Peyer's patch (tissue), 4 donors: ENCODE results near the gene GALNT9.

ENCODE experiments used
- POLR2A ChIP-seq, 2 donors: fragments of 450-650 bp; IDR thresholded peaks; one replicate each; pipeline ENCODE4 v1.5.1; 2017; ENCODE audit warnings: antibody characterized with exemption in 2 of 2, mild to moderate bottlenecking in 2 of 2, moderate library complexity in 2 of 2
- TF ChIP-seq, protein P1 (sequence below), 6 experiments: fragments of 450-650 bp in 4 of 6; fragments of 200-600 bp in 2 of 6; sonication (generic) in 1 of 6; IDR thresholded peaks; one replicate each; pipeline ENCODE4 v1.5.1; 2017 to 2019; ENCODE audit warnings: antibody characterized with exemption in 6 of 6, mild to moderate bottlenecking in 3 of 6, moderate library complexity in 1 of 6

DNA sequence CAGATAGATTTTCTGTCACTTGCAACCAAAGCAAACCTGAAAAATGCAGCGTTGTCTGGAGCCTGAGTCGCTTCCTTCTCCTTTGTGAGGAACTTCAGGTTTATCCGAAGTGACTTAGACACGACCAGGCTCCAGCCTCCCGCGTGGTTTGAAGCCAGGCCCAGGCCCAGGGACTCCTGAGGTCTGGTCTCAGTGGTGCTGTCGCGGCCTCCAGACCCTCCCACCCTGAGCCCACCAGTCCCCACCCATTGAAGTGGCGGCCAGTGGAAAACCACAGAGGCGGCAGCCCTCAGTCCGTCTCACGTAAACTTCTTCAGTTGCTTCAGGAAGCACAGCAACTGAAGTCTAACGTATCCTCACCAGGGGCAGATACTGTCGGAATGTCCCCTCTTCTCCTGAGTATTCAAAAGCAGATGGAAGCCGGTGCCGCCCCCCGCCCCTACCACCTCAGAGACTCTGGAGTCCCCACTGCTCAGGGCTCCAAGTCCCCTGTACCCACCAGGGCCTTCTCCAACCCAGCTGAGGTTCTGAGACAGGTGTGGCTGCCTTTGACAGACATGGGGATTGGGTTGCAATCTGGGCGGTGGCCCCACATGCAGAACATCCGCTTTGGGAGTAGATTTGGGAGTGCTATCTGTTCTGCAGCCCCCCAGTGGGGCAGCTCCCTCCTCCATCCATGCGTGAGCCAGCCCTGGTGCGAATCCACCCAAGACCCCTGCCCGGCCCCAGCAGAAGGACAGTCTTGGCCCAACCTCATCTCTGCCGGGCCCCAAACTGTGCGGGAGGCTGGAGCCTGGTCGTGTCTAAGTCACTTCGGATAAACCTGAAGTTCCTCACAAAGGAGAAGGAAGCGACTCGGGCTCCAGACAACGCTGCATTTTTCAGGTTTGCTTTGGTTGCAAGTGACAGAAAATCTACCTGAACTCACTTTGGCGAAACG lies 26.6 kb upstream of the GALNT9 start:
- TF ChIP-seq, protein P1, sequence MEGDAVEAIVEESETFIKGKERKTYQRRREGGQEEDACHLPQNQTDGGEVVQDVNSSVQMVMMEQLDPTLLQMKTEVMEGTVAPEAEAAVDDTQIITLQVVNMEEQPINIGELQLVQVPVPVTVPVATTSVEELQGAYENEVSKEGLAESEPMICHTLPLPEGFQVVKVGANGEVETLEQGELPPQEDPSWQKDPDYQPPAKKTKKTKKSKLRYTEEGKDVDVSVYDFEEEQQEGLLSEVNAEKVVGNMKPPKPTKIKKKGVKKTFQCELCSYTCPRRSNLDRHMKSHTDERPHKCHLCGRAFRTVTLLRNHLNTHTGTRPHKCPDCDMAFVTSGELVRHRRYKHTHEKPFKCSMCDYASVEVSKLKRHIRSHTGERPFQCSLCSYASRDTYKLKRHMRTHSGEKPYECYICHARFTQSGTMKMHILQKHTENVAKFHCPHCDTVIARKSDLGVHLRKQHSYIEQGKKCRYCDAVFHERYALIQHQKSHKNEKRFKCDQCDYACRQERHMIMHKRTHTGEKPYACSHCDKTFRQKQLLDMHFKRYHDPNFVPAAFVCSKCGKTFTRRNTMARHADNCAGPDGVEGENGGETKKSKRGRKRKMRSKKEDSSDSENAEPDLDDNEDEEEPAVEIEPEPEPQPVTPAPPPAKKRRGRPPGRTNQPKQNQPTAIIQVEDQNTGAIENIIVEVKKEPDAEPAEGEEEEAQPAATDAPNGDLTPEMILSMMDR (IDR thresholded peaks at IDR 0.05), result no peak
- TF ChIP-seq POLR2A (IDR thresholded peaks at IDR 0.05), result no peak
